SU-DHL-6 (cell line): ENCODE data around the gene PDXP.

Experiments used
- CTCF ChIP-seq: fragments of 200-600 bp; sonication (generic); IDR thresholded peaks from one replicate; pipeline ENCODE4 v1.5.1; 2017; ENCODE audit warnings: antibody characterized with exemption, mild to moderate bottlenecking, low read length, moderate library complexity; ENCODE audit not compliant: insufficient read depth, poor library complexity, severe bottlenecking
- EZH2phosphoT487 ChIP-seq: fragments of 200-600 bp; sonication (generic), shearing (Covaris generic); conservative IDR thresholded peaks from 2 replicates; pipeline ENCODE4 v1.6.1; 2018; ENCODE audit warnings: mild to moderate bottlenecking, antibody characterized with exemption, low read length, moderate library complexity, mixed read lengths

- TF ChIP-seq CTCF, result no peak
- TF ChIP-seq EZH2phosphoT487, result no peak
Observed at GRCh38 chr22:37705205-37705604, 46.7 kb downstream of the PDXP start.
